GM12801 (cell line): ENCODE measurements around the gene LRRC73.

Experiments
- TF ChIP-seq, protein P1 (sequence below): IDR thresholded peaks from one replicate; pipeline ENCODE4 v1.5.1; 2011; ENCODE audit warnings: control low read depth; ENCODE audit not compliant: insufficient read length; ENCODE audit errors: extremely low read depth

LRRC73 gene

DNA sequence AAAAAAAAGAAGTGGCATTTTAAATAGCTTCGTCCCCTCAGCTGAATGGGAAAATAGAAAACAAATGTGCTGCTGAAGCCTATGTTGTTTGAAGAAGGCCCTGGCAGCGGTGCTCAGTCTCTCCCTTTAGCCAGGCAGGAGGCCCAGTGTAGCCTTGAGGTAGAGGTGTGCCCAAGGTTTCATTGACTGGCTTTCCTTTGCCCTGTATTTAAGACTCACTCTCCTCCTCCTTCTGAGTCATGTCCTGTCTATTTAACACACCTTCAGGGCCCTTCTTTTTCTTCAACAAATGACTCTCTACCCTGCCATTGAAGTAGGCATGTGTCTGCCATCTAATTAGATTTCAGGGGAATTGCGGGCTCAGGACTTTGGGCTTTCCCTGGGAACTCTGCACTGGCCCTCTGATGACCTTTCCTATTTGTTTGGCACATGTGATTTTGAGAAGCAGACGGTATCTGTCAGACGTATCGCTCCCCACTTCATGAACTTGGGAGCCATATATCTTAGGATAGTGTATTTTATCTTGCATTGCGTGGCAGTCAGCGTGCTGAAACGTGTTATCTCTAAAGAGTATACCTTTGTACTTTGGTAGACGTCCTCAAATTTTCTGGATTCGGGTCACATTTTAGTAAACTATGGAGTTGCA is 28.4 kb downstream of the LRRC73 start:
- TF ChIP-seq, protein P1, sequence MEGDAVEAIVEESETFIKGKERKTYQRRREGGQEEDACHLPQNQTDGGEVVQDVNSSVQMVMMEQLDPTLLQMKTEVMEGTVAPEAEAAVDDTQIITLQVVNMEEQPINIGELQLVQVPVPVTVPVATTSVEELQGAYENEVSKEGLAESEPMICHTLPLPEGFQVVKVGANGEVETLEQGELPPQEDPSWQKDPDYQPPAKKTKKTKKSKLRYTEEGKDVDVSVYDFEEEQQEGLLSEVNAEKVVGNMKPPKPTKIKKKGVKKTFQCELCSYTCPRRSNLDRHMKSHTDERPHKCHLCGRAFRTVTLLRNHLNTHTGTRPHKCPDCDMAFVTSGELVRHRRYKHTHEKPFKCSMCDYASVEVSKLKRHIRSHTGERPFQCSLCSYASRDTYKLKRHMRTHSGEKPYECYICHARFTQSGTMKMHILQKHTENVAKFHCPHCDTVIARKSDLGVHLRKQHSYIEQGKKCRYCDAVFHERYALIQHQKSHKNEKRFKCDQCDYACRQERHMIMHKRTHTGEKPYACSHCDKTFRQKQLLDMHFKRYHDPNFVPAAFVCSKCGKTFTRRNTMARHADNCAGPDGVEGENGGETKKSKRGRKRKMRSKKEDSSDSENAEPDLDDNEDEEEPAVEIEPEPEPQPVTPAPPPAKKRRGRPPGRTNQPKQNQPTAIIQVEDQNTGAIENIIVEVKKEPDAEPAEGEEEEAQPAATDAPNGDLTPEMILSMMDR, result no peak

DNA sequence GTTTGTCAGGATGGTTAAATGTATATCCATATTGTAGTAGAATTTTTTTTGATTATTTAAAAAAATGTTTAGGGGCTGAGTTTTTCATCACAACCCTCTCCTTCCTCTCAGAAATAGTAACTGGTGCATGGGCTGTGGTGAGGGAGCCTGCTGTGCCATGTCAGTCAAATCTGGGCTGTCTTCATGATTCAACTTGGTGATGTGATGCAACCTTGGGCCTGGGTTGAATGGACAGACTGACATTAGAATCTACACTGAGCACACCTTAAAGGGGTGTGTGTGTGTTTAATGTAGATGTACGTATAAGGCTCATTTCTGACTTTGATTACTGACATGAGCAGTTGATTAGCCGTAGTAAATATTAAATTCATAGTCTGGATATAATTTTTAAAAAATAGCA is 29.1 kb downstream of the LRRC73 start:
- TF ChIP-seq, protein P1, result no peak

DNA sequence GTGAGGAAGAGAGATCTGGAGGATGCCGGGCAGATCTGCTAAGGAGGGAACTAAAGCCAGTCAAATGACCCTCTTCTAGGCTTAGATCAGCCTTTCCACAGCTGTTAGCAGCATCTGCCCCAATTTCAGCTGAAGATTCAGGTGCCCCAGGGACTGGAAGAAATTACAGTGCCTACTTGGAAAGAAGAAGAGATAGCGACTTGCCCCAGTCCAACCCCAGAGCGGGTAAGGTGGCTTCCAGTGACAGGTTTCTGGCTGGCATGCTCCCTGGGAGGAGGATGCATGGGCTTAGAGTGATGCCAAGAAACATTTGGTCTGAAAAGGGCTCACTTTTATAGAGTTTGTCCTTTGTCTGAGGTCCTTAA is 32.2 kb downstream of the LRRC73 start:
- TF ChIP-seq, protein P1, result no peak

DNA sequence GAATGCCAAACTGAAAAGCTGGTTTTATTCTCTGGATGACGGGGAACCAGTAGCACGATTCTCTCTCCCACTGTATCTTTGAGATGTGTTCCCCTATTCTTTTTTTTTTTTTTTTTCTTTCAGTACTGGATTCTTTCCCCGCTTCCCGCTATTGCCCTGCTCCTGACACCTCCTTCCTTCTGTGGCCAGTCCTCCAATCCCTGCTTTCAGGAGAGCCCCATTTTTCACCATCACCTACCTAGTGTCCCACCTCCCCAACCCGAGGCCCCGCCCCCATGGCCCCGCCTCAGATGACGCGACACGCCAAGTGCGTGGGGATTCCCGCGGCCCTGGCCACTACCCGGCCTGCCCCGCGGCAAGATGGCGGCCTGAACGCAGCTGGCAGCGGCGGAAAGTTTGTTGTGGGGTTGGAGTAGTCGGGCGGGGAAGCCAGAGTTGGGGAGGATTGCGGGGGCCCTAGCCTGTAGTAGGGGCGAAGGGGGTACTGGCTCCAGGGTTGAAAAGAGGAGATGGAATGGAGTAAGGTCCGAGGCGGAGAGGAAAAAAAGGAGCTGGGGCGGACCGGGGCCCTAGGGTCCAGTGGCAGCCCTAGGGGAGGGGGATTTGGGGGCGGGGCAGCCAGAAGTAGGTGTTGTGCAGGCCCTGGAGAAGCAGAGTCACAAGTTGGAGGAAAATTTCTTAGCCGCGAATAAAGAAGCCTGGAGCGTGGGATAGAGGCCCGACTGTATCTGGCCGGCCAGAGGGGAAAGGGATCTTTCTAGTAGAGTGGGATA is 32.7 kb downstream of the LRRC73 start, which contains the start of gene TJAP1:
Gene TJAP1, plus strand, starts transcription at position 336 of the 773 bp plus-strand sequence. CDS start 21,432 bp downstream, outside the sequence.
- TF ChIP-seq, protein P1, result no peak

DNA sequence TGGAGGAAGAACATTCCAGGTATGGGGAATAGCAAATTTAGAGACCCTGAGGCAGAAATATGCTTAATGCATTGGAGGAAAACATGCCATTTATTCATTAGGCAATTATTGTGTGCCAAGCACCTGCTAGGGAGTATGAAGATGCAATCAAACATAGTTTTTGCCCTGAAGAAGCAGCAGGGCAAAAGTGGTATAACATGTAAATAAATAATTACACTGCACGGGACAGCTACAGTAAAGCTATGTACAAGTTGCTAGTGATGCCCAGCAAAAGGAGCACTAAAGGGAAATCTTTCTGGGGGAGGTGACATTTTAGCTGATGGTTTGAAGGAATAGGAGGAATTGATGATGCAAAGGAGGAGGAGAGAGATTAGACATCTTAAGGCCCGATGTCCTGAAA is 33.4 kb downstream of the LRRC73 start:
- TF ChIP-seq, protein P1, result no peak

DNA sequence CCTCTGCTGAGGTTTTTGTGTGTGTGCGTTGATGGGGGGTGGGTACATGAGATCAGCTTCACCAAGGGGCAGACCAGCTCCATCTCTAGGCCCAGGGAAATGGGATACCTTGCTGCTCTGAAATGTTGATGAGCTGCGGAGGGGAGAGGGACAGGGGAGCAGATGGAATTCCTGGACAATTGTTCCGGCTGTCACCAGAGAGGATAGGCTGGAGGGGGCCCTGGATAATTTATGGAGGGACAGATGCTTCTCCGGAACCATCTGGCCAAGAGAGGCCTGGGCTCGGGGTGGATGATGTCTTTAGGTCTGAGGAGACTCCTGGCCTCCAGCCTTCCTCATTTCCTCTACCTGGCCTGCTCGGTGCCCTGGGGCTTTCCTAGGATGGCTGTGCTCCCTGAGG is 34.6 kb downstream of the LRRC73 start:
- TF ChIP-seq, protein P1, result no peak

DNA sequence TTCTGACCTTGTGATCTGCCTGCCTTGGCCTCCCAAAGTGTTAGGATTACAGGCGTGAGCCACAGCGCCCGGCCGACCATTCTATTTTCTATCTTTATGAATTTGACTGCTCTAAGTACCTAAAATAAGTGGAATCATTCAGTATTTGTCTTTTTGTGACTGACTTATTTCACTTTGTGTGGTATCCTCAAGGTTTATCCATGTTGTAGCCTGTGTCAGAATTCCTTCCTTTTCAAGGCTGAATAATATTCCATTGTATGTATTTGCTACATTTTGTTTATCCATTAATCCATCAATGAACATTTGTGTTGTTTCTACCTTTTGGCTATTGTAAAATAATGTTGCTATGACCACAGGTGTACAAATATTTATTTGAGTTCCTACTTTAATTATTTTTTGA is 37.6 kb downstream of the LRRC73 start:
- TF ChIP-seq, protein P1, result no peak
